WTC11 (cell line): ENCODE measurements around the gene QSOX2.

Source experiments
- ATF3 ChIP-seq: sonication (generic); formaldehyde crosslinking; conservative IDR thresholded peaks from 2 replicates; pipeline ENCODE4 v1.8.1; 2022; ENCODE audit warnings: mild to moderate bottlenecking, missing genetic modification reagents
- CTCF ChIP-seq: fragments of 200-600 bp; IDR thresholded peaks from 2 replicates; pipeline ENCODE4 v1.8.0; 2022; ENCODE audit warnings: antibody characterized with exemption
- MYBL2 ChIP-seq: sonication (generic); formaldehyde crosslinking; IDR thresholded peaks from 2 replicates; pipeline ENCODE4 v1.8.1; 2023; ENCODE audit warnings: mild to moderate bottlenecking, moderate library complexity, missing genetic modification reagents
- NR2C2 ChIP-seq: sonication (generic); formaldehyde crosslinking; IDR thresholded peaks from 2 replicates; pipeline ENCODE4 v1.8.0; 2022; ENCODE audit warnings: mild to moderate bottlenecking, missing genetic modification reagents
- ZNF317 ChIP-seq: sonication (generic); formaldehyde crosslinking; IDR thresholded peaks from 2 replicates; pipeline ENCODE4 v1.8.1; 2023; ENCODE audit warnings: low read depth, mild to moderate bottlenecking, moderate library complexity, missing genetic modification reagents, borderline replicate concordance

GRCh38 chr9:136253246-136254130 is 7.9 kb upstream of the QSOX2 start:
- TF ChIP-seq ZNF317 (no peak), MYBL2 (no peak), NR2C2 (CRISPR knock-in tag) (no peak), CTCF (no peak), ATF3 (CRISPR knock-in tag) (no peak)
